Mesendoderm (in vitro differentiated cells): ENCODE data around the gene TMEM191B.
A peak's percentile ranks its signal among the peaks of the same experiment; 100 is the strongest.
"Not testable (repeated sequence)": the region's sequence is repeated elsewhere in the genome, so short reads cannot be mapped to it uniquely, and the experiment has no call there.

ENCODE experiments used
- DNase-seq: peaks from one replicate; pipeline ENCODE4 v3.0.0; 2013
- H2AK5ac ChIP-seq: 2 replicates; pipeline ENCODE4 v1.6.1; 2013; ENCODE audit warnings: low read length, inconsistent platforms
- H2BK120ac ChIP-seq: 2 replicates; pipeline ENCODE4 v1.6.1; 2013; ENCODE audit warnings: low read depth, mild to moderate bottlenecking, low read length, moderate library complexity, mixed read lengths
- H2BK15ac ChIP-seq: replicated peaks from 2 replicates; pipeline ENCODE4 v1.6.1; 2013; ENCODE audit warnings: low read depth, mild to moderate bottlenecking, moderate library complexity
- H2BK5ac ChIP-seq: 2 replicates; pipeline ENCODE4 v1.6.1; 2013; ENCODE audit warnings: low read length, inconsistent platforms
- H3K18ac ChIP-seq: 2 replicates; pipeline ENCODE4 v1.6.1; 2013; ENCODE audit warnings: mild to moderate bottlenecking, low read length, mixed read lengths
- H3K23ac ChIP-seq: one replicate; pipeline ENCODE4 v1.6.1; 2013; ENCODE audit warnings: low read length
- H3K27ac ChIP-seq: 2 replicates; pipeline ENCODE4 v1.5.1; 2013; ENCODE audit warnings: low read depth, mild to moderate bottlenecking, inconsistent platforms, low read length, moderate library complexity
- H3K27me3 ChIP-seq: 2 replicates; pipeline ENCODE4 v1.6.1; 2013; ENCODE audit warnings: low read length, control low read depth, mild to moderate bottlenecking, inconsistent platforms; ENCODE audit not compliant: insufficient read depth, poor library complexity
- H3K36me3 ChIP-seq: 2 replicates; pipeline ENCODE4 v1.6.1; 2013; ENCODE audit warnings: low read length, inconsistent platforms; ENCODE audit not compliant: control insufficient read depth, insufficient read depth
- H3K4ac ChIP-seq: one replicate; pipeline ENCODE4 v1.6.1; 2013; ENCODE audit warnings: low read depth, mild to moderate bottlenecking, low read length, moderate library complexity
- H3K4me1 ChIP-seq: 2 replicates; pipeline ENCODE4 v1.6.1; 2013; ENCODE audit warnings: low read depth, low read length, inconsistent platforms; ENCODE audit not compliant: control insufficient read depth
- H3K4me2 ChIP-seq: 2 replicates; pipeline ENCODE4 v1.6.1; 2013; ENCODE audit warnings: low read length
- H3K4me3 ChIP-seq: 2 replicates; pipeline ENCODE4 v1.5.1; 2013; ENCODE audit warnings: mild to moderate bottlenecking, low read length
- H3K56ac ChIP-seq: one replicate; pipeline ENCODE4 v1.6.1; 2013; ENCODE audit warnings: low read length
- H3K79me1 ChIP-seq: 2 replicates; pipeline ENCODE4 v1.6.1; 2013; ENCODE audit warnings: low read length, inconsistent platforms
- H3K79me2 ChIP-seq: 2 replicates; pipeline ENCODE4 v1.6.1; 2013; ENCODE audit warnings: mild to moderate bottlenecking, low read length; ENCODE audit not compliant: control insufficient read depth, insufficient read depth
- H3K9ac ChIP-seq: 2 replicates; pipeline ENCODE4 v1.6.1; 2013; ENCODE audit warnings: low read length, inconsistent platforms
- H4K5ac ChIP-seq: one replicate; pipeline ENCODE4 v1.6.1; 2013; ENCODE audit warnings: low read length
- H4K8ac ChIP-seq: one replicate; pipeline ENCODE4 v1.6.1; 2013; ENCODE audit warnings: low read depth, mild to moderate bottlenecking, control low read depth, low read length, moderate library complexity
- WGBS: extraction: QIAGEN DNeasy Blood & Tissue Kit; methylation state at CpG from one replicate; pipeline ENCODE4 v1.1.7; 2013; ENCODE audit warnings: low lambda C conversion rate, missing lambda C conversion rate; ENCODE audit not compliant: insufficient coverage; ENCODE audit errors: extremely low coverage; 5-methylcytosine and 5-hydroxymethylcytosine counted together

Gene TMEM191B

GRCh38 chr22:18570509-18571246 is 43.1 kb downstream of the TMEM191B start:
- not testable (repeated sequence) for H3K79me2 ChIP-seq, H3K9ac ChIP-seq, H3K36me3 ChIP-seq, H3K4me2 ChIP-seq, H3K56ac ChIP-seq, H2BK15ac ChIP-seq, H3K27me3 ChIP-seq, H3K4me3 ChIP-seq, H3K4ac ChIP-seq, H3K27ac ChIP-seq, H3K4me1 ChIP-seq, DNase-seq, H2BK120ac ChIP-seq, H4K5ac ChIP-seq, H2AK5ac ChIP-seq, H2BK5ac ChIP-seq, H3K18ac ChIP-seq, H3K23ac ChIP-seq, H4K8ac ChIP-seq, H3K79me1 ChIP-seq
- WGBS, result no CpG with 5 or more reads among the region's 16 CpGs

DNA sequence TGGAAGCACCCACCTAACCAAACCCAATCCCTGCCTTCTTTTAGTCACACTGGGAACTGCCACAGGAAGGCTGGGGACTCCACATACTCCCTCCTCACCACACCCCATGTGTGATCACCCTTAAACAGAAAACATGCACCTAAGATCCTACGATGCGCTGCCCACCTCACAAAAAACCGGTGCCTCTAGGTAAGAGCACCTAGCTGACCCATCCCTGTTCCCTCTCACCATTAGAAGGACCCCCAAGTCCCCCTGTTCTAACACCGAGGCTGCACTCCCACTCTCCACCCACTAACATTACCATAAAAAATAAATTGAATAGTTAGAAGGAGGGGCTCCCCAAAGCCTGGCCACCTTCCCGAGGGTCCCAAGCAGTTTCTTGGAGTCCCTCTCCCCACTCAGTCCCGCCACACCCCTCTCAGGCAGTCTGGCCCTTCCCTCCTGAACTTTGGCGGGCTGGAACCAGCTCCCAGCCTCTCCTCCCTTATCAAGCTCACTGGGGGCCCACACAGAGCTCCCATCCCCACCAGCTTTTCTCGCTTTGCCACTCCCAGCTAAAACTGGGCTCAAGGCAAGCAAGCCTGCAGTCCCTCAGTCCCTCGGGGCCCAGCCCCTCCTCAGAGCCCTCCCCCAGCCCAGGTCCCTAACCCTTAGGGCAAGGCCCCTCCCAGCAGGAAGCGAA is 46.0 kb downstream of the TMEM191B start:
- WGBS, result no CpG with 5 or more reads among the region's 10 CpGs
- H3K18ac ChIP-seq, H3K27me3 ChIP-seq, H3K23ac ChIP-seq, H2AK5ac ChIP-seq, H3K79me2 ChIP-seq, H3K4ac ChIP-seq, H2BK5ac ChIP-seq, H3K36me3 ChIP-seq, H4K8ac ChIP-seq, H3K9ac ChIP-seq, H2BK120ac ChIP-seq, H4K5ac ChIP-seq, H3K4me2 ChIP-seq, H3K4me3 ChIP-seq, H3K4me1 ChIP-seq, H3K79me1 ChIP-seq, H2BK15ac ChIP-seq, DNase-seq, H3K27ac ChIP-seq: not testable (repeated sequence)
- peak overlapping the region; percentile 56 for H3K56ac ChIP-seq

DNA sequence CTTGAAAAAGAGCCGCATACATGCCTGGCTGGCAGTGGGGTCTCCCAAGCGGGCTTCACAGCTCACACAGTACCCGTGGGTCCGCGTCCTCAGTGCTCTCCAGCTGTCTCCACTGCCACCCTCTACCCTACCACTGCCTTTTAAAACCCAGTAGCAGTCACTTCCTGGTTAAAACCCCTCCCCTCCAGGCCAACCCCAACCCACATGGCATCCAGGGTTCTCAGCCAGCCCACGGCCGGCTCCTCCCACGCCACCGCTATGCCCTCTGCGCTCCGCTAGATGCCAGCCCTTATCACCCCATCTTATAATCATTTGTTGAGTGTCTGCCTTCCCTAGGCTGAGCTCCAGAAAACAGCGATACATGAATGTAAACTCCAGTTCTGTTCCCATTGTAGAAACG is 47.0 kb downstream of the TMEM191B start:
- H3K18ac ChIP-seq, H2AK5ac ChIP-seq, H4K5ac ChIP-seq, H3K9ac ChIP-seq, H3K4me2 ChIP-seq, H2BK5ac ChIP-seq, H3K27ac ChIP-seq, H2BK120ac ChIP-seq, H3K56ac ChIP-seq, H3K23ac ChIP-seq, H3K79me1 ChIP-seq, H3K4me3 ChIP-seq, H4K8ac ChIP-seq, H3K79me2 ChIP-seq, H2BK15ac ChIP-seq, H3K27me3 ChIP-seq, DNase-seq, H3K4me1 ChIP-seq, H3K4ac ChIP-seq, H3K36me3 ChIP-seq: not testable (repeated sequence)
- WGBS, result no CpG with 5 or more reads among the region's 13 CpGs

DNA sequence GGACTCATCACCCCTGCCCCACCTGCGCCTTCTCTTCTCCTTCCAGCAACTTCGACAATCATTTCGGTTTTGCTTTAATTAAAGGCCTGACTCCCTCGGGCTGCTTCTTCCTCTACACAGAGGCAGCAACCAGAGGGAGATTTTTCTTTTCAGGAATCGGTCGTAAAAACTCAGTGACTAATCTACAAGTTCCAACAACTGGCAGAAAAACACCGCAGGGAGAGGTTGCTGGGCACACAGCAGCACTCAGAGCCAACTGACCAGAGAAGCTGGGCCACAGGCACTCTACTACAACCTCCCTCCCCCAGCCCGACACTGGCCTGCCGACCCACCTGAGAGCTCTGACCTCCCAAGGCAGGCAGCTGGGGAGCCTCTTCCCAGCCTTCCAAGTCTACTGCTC is 48.1 kb downstream of the TMEM191B start:
- H3K4me3 ChIP-seq, H2BK15ac ChIP-seq, H3K36me3 ChIP-seq, H2AK5ac ChIP-seq, H2BK5ac ChIP-seq, H4K8ac ChIP-seq, H3K4ac ChIP-seq, H3K56ac ChIP-seq, DNase-seq, H3K27me3 ChIP-seq, H3K18ac ChIP-seq, H4K5ac ChIP-seq, H3K79me1 ChIP-seq, H3K79me2 ChIP-seq, H3K9ac ChIP-seq, H3K23ac ChIP-seq, H3K27ac ChIP-seq, H3K4me2 ChIP-seq, H2BK120ac ChIP-seq, H3K4me1 ChIP-seq: not testable (repeated sequence)
- no CpG with 5 or more reads among the region's 9 CpGs for WGBS

DNA sequence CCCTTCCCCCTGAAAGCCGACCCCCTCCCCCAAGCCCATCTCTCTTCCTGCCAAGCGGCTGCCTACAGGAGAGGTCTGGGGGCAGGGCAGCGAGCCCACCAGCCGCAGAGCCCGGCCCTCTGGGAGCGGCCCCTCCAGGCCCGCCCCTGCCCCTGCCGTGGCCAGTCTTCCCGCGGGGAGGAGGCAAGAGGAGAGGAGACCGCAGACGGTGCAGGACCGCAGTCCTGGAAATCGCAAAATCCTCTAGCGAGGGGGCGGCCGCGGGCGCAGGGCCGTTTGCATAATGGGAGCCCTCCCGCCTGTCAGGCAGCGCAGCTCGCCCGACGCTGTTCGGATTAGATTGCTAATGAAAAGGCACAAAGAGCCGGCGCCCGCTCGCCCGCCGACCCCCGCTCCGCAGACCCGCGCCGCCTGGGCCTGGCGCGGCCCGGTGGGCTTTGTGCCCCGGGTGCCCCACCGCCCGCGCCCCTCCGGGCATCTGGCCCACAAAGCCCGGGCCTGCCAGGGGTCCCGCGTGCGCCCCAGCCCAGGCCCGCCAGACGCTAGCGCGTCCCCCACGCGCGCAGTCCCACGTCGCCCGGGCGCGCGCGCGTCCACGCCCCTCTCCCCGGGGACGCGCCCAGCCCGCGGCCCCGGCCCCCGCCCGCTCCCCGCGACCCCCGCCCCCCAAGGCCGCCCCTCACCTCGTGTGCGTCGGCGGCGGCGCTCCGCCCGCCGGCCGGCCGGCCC is 49.7 kb downstream of the TMEM191B start:
- H4K8ac ChIP-seq, H3K27me3 ChIP-seq, H3K79me2 ChIP-seq, H3K4me1 ChIP-seq, H3K56ac ChIP-seq, H2AK5ac ChIP-seq, H2BK5ac ChIP-seq, H3K79me1 ChIP-seq, H3K9ac ChIP-seq, H3K4me3 ChIP-seq, H3K18ac ChIP-seq, DNase-seq, H3K4me2 ChIP-seq, H4K5ac ChIP-seq, H3K36me3 ChIP-seq, H3K27ac ChIP-seq, H2BK120ac ChIP-seq, H3K4ac ChIP-seq, H2BK15ac ChIP-seq, H3K23ac ChIP-seq: not testable (repeated sequence)
- no CpG with 5 or more reads among the region's 88 CpGs for WGBS
